Keratinocyte (primary cell): ENCODE results near the gene HDHD5. TPM values are rescaled to one million over a fixed set of nuclear protein-coding genes. Genes with fewer than 3 reads are reported as not detected.

ENCODE experiments used
- DNase-seq: peaks from one replicate; pipeline ENCODE4 v3.0.0-alpha.2; 2011; ENCODE audit warnings: low read depth, missing footprints, low spot score
- FAIRE-seq: peaks from 2 replicates; lab custom pipeline; 2011; peaks lifted over from hg19 to GRCh38; lab: Jason Lieb, UNC
- H2AFZ ChIP-seq: 2 replicates; pipeline ENCODE4 v1.6.0; 2012; ENCODE audit warnings: low read length, control low read depth, inconsistent platforms; ENCODE audit not compliant: control insufficient read depth
- H3K27ac ChIP-seq: 2 replicates; pipeline ENCODE4 v1.5.1; 2011; ENCODE audit warnings: low read length; ENCODE audit not compliant: control insufficient read depth, insufficient read depth
- H3K27me3 ChIP-seq: 3 replicates; pipeline ENCODE4 v1.6.0; 2011; ENCODE audit warnings: low read length; ENCODE audit not compliant: control insufficient read depth, insufficient read depth; ENCODE audit errors: extremely low read depth
- H3K36me3 ChIP-seq, 2 experiments: 2 replicates in 1 of 2; 3 replicates in 1 of 2; pipeline ENCODE4 v1.5.1; 2011; ENCODE audit warnings: low read length in 2 of 2, mild to moderate bottlenecking in 1 of 2; ENCODE audit not compliant: control insufficient read depth in 2 of 2, insufficient read depth in 2 of 2; ENCODE audit errors: extremely low read depth in 1 of 2
- H3K4me1 ChIP-seq: 3 replicates; pipeline ENCODE4 v1.5.1; 2011; ENCODE audit warnings: low read length; ENCODE audit not compliant: control insufficient read depth, insufficient read depth; ENCODE audit errors: extremely low read depth
- H3K4me2 ChIP-seq: 3 replicates; pipeline ENCODE4 v1.6.0; 2011; ENCODE audit warnings: low read depth, low read length; ENCODE audit not compliant: control insufficient read depth, insufficient read depth; ENCODE audit errors: extremely low read depth
- H3K4me3 ChIP-seq, 3 experiments: fragments of 200-600 bp in 1 of 3; sonication (generic) in 1 of 3; 2 replicates in 2 of 3; 3 replicates in 1 of 3; pipeline ENCODE4 v1.5.1; 2011 to 2016; ENCODE audit warnings: low read length in 3 of 3, mild to moderate bottlenecking in 3 of 3, control low read depth in 2 of 3, inconsistent platforms in 1 of 3, low read depth in 1 of 3, mixed read lengths in 1 of 3, mixed run types in 1 of 3, moderate library complexity in 1 of 3; ENCODE audit not compliant: control insufficient read depth in 2 of 3, insufficient read depth in 2 of 3; ENCODE audit errors: extremely low read depth in 1 of 3
- H3K79me2 ChIP-seq: 2 replicates; pipeline ENCODE4 v1.6.0; 2012; ENCODE audit warnings: low read length; ENCODE audit not compliant: control insufficient read depth, insufficient read depth
- H3K9ac ChIP-seq: 3 replicates; pipeline ENCODE4 v1.6.0; 2011; ENCODE audit warnings: low read length; ENCODE audit not compliant: control insufficient read depth, insufficient read depth; ENCODE audit errors: extremely low read depth
- H3K9me1 ChIP-seq: 3 replicates; pipeline ENCODE4 v1.6.0; 2011; ENCODE audit warnings: low read length; ENCODE audit not compliant: control insufficient read depth, insufficient read depth; ENCODE audit errors: extremely low read depth
- H3K9me3 ChIP-seq: 2 replicates; pipeline ENCODE4 v1.5.1; 2012; ENCODE audit warnings: low read depth, low read length; ENCODE audit not compliant: control insufficient read depth
- H4K20me1 ChIP-seq: 3 replicates; pipeline ENCODE4 v1.6.0; 2011; ENCODE audit warnings: low read length; ENCODE audit not compliant: control insufficient read depth, insufficient read depth; ENCODE audit errors: extremely low read depth
- CTCF ChIP-seq, 3 experiments: IDR thresholded peaks in 1 of 3; conservative IDR thresholded peaks in 1 of 3; optimal IDR thresholded peaks in 1 of 3; 2 replicates in 2 of 3; 3 replicates in 1 of 3; pipeline versions ENCODE3 to v1.5.1; 2011; ENCODE audit warnings: low read length in 3 of 3, mild to moderate bottlenecking in 3 of 3, moderate library complexity in 2 of 3, control low read depth in 1 of 3, inconsistent platforms in 1 of 3; ENCODE audit not compliant: insufficient read depth in 2 of 3; ENCODE audit errors: extremely low read depth in 1 of 3
- EZH2 ChIP-seq: IDR thresholded peaks from one replicate; pipeline ENCODE4 v1.6.1; 2012; ENCODE audit warnings: inconsistent platforms, mild to moderate bottlenecking, low read length, moderate library complexity
- dilution Hi-C: fragments of 300-500 bp; cut with MboI; formaldehyde crosslinking; loops from one replicate; pipeline ENCODE4 v1.7.0; 2020; ENCODE audit warnings: low sequenced_read_pairs; ENCODE audit not compliant: extremely low pct_ligation_motif_present
- polyA plus RNA-seq, 5 experiments: library from polyadenylated mRNA; depleted of rRNA in 3 of 5; stranded (reverse) in 3 of 5; stranded (forward) in 1 of 5; unstranded in 1 of 5; fragments of >200 nt; gene quantifications; 1 replicate in 1 of 5; 2 replicates in 3 of 5; 3 replicates in 1 of 5; pipeline versions ENCODE4 v1.2.1 to v1.2.3, GENCODE V29; 2011 to 2012; ENCODE audit warnings: missing spikeins in 2 of 5, low read depth in 1 of 5, low replicate concordance in 1 of 5

HDHD5 gene
- polyA plus RNA-seq, 1 donor (not counting 4 experiments of a cell fraction or from before 2014, with no cell fraction given) = 22.6 TPM

- Histone ChIP-seq H2AFZ (no peak overlapping the region), H3K79me2 (peaks cover 6% of the 10 kb centered on the region), H3K4me3 (no peak overlapping the region), H3K9me1 (no peaks in the 10 kb centered on the region), H4K20me1 (no peaks in the 10 kb centered on the region), H3K4me1 (peaks cover 10% of the 10 kb centered on the region), H3K4me2 (no peak overlapping the region), H3K9ac (no peak overlapping the region), H3K36me3 (no peaks in the 10 kb centered on the region), H3K9me3 (no peaks in the 10 kb centered on the region), H3K27ac (no peak overlapping the region), H3K27me3 (no peaks in the 10 kb centered on the region)
- FAIRE-seq (no peak), DNase-seq (no peak)
- TF ChIP-seq EZH2 (no peak), CTCF (optimal IDR thresholded peaks at IDR 0.05 in 1 of 3, IDR thresholded peaks at IDR 0.05 in 1 of 3, conservative IDR thresholded peaks at IDR 0.05 in 1 of 3; ENCODE audit: extremely low read depth in 1 of 3, insufficient read depth in 2 of 3, low read length in 3 of 3) (no peak)
- dilution Hi-C loops = no loop called here
Measured at GRCh38 chr22:17162731-17163130, 3.7 kb upstream of the HDHD5 start.

- H3K4me2 ChIP-seq = no peak overlapping the region
- TF ChIP-seq EZH2 = no peak
- TF ChIP-seq CTCF (optimal IDR thresholded peaks at IDR 0.05 in 1 of 3, IDR thresholded peaks at IDR 0.05 in 1 of 3, conservative IDR thresholded peaks at IDR 0.05 in 1 of 3; ENCODE audit: extremely low read depth in 1 of 3, insufficient read depth in 2 of 3, low read length in 3 of 3) = no peak
- H3K27me3 ChIP-seq = no peaks in the 10 kb centered on the region
- no peak overlapping the region for H3K27ac ChIP-seq
- H2AFZ ChIP-seq = no peak overlapping the region
- peaks cover 12% of the 10 kb centered on the region for H3K4me1 ChIP-seq
- no peaks in the 10 kb centered on the region for H4K20me1 ChIP-seq
- H3K9me3 ChIP-seq = no peaks in the 10 kb centered on the region
- H3K4me3 ChIP-seq = no peak overlapping the region
- no peaks in the 10 kb centered on the region for H3K9me1 ChIP-seq
- FAIRE-seq (no peak), DNase-seq (no peak)
- dilution Hi-C loops = no loop called here
- no peak overlapping the region for H3K9ac ChIP-seq
- H3K36me3 ChIP-seq = no peaks in the 10 kb centered on the region
- peaks cover 11% of the 10 kb centered on the region for H3K79me2 ChIP-seq
Measured at GRCh38 chr22:17161991-17162390, 2.9 kb upstream of the HDHD5 start.
